Measurements from ENCODE around the gene ARHGAP8. TPM values are rescaled to one million over a fixed set of nuclear protein-coding genes. Genes with fewer than 3 reads are reported as not detected.
A peak's percentile ranks its signal among the peaks of the same experiment; 100 is the strongest.

Gene ARHGAP8
- 3.3 and 3.8 TPM in 2 replicates for polyA plus RNA-seq (2011; rRNA removed)
- polyA plus RNA-seq (2012; cell fraction: cytosol; rRNA removed): 4.6 and 5.2 TPM in 2 replicates
- 16.2 and 18.8 TPM in 2 replicates for polyA plus RNA-seq (2012; cell fraction: nucleus; rRNA removed)
- 1.2 to 1.5 TPM (median 1.4 TPM) in 3 replicates for polyA plus RNA-seq (2017; fragmentation: RNase III; extraction: RNeasy Plus Mini Kit Qiagen cat#74134 plus additional on column Dnase treatment)
- polyA minus RNA-seq (2011; rRNA and poly(A)+ RNA removed): 2.9 and 3.6 TPM in 2 replicates

GRCh38 chr22:44752285-44753188 is at the start of gene ARHGAP8:
ARHGAP8 (plus strand) TSS chr22:44752575; CDS start chr22:44786528, 33,953 bp downstream.
- Histone ChIP-seq H3K9me3 (no peaks in the 10 kb centered on the region), H3K4me1 (no peaks in the 10 kb centered on the region), H3K4me2 (peak within 1 kb of the TSS; percentile 93), H3K27ac (peak within 1 kb of the TSS; percentile 58 to 90; a peak in 5 of 6 replicates), H3K4me3 (peak within 1 kb of the TSS; percentile 54)
- POLR2A ChIA-PET: no interaction called here
- 13% methylated on average over 42 of the region's 78 CpGs for WGBS (ENCODE audit: missing lambda C conversion rate)
- ATAC-seq (peak; percentile 59 to 81), DNase-seq (ENCODE audit: low read depth in 1 of 2, low spot score in 1 of 2) (peak in 1 of 2 experiments; percentile 27), FAIRE-seq (no peak)
- CTCF ChIA-PET: interaction anchor here (0.7 to 2.1 kb wide), 2 partner anchors 13 to 17 kb away, joined by 3 to 9 read pairs; no protein-coding TSS in a partner anchor
- TF ChIP-seq CTCF (IDR thresholded peaks at IDR 0.05) (no peak), FOXS1 (CRISPR knock-in tag; IDR thresholded peaks at IDR 0.05) (no peak)

- ATAC-seq: no peak
- no peak for TF ChIP-seq EHMT2 (IDR thresholded peaks at IDR 0.05; ENCODE audit: low read depth)
- no peak for DNase-seq (ENCODE audit: low read depth in 1 of 2, low spot score in 1 of 2)
- POLR2A ChIA-PET: no interaction called here
- FAIRE-seq: no peak
- 85% methylated on average over 22 of the region's 23 CpGs for WGBS (ENCODE audit: missing lambda C conversion rate)
- H3K9me3 ChIP-seq: no peaks in the 10 kb centered on the region
- H3K4me3 ChIP-seq: peak overlapping the region; percentile 84; the same call in 1 of the 3 replicates
- CTCF ChIA-PET: interaction anchor here (0.5 to 3.6 kb wide), 4 partner anchors 32 to 1654 kb away, joined by 3 to 27 read pairs (median 4); no protein-coding TSS in a partner anchor
- peaks cover 17% of the 10 kb centered on the region for H3K4me1 ChIP-seq
- peak overlapping the region in 1 of 2 experiments; percentile 97; a peak in 3 of 6 replicates for H3K27ac ChIP-seq
- H3K4me2 ChIP-seq: peak overlapping the region; percentile 89
Observed at GRCh38 chr22:44703255-44703870, 49.0 kb upstream of the ARHGAP8 start.

GRCh38 chr22:44704159-44705021 is 48.0 kb upstream of the ARHGAP8 start:
- H3K4me2 ChIP-seq: no peak overlapping the region
- H3K9me3 ChIP-seq: no peaks in the 10 kb centered on the region
- CTCF ChIA-PET: interaction anchor here (1.2 to 3.6 kb wide), 3 partner anchors 19 to 559 kb away, joined by 4 to 27 read pairs (median 4); no protein-coding TSS in a partner anchor
- POLR2A ChIA-PET: no interaction called here
- 95% methylated on average over 7 of the region's 16 CpGs for WGBS (ENCODE audit: missing lambda C conversion rate)
- H3K4me3 ChIP-seq: no peak overlapping the region
- DNase-seq (ENCODE audit: low read depth in 1 of 2, low spot score in 1 of 2) (no peak), ATAC-seq (no peak), FAIRE-seq (no peak)
- H3K4me1 ChIP-seq: peaks cover 17% of the 10 kb centered on the region
- no peak overlapping the region for H3K27ac ChIP-seq
- TF ChIP-seq CHD2 (IDR thresholded peaks at IDR 0.05; ENCODE audit: low read length, partially characterized antibody) (no peak), MAZ (IDR thresholded peaks at IDR 0.05; ENCODE audit: borderline replicate concordance, low read depth, low read length) (no peak), MYC (IDR thresholded peaks at IDR 0.05; ENCODE audit: borderline replicate concordance, low read length) (no peak), POLR2A (IDR thresholded peaks at IDR 0.05; ENCODE audit: low read length) (no peak), RFX5 (IDR thresholded peaks at IDR 0.05) (no peak), HMGXB4 (CRISPR knock-in tag; IDR thresholded peaks at IDR 0.05; ENCODE audit: borderline replicate concordance) (no peak), FOSL2 (IDR thresholded peaks at IDR 0.05) (no peak), FOSL2 (CRISPR knock-in tag; IDR thresholded peaks at IDR 0.05) (no peak), ESRRA (IDR thresholded peaks at IDR 0.05; ENCODE audit: borderline replicate concordance, low read length) (no peak), RCOR1 (IDR thresholded peaks at IDR 0.05; ENCODE audit: low read depth, low read length) (no peak), REST (IDR thresholded peaks at IDR 0.05) (no peak), HOXB5 (CRISPR knock-in tag; IDR thresholded peaks at IDR 0.05) (no peak), E2F6 (IDR thresholded peaks at IDR 0.05; ENCODE audit: borderline replicate concordance, low read depth) (no peak), EHF (CRISPR knock-in tag; IDR thresholded peaks at IDR 0.05) (no peak), ELK1 (IDR thresholded peaks at IDR 0.05; ENCODE audit: low read depth, low read length) (no peak)

Measured in A549 (cell line).